Loucy (cell line): ENCODE data around the gene MICA.

Source experiments
- EZH2phosphoT487 ChIP-seq: fragments of 200-600 bp; IDR thresholded peaks from 2 replicates; pipeline ENCODE4 v1.6.1; 2018; ENCODE audit warnings: antibody characterized with exemption, mild to moderate bottlenecking, moderate library complexity, borderline replicate concordance
- TF ChIP-seq, protein P1 (sequence below): fragments of 200-600 bp; sonication (generic); conservative IDR thresholded peaks from 2 replicates; pipeline ENCODE4 v1.5.1; 2014; ENCODE audit warnings: mild to moderate bottlenecking, antibody characterized with exemption, low read length

DNA sequence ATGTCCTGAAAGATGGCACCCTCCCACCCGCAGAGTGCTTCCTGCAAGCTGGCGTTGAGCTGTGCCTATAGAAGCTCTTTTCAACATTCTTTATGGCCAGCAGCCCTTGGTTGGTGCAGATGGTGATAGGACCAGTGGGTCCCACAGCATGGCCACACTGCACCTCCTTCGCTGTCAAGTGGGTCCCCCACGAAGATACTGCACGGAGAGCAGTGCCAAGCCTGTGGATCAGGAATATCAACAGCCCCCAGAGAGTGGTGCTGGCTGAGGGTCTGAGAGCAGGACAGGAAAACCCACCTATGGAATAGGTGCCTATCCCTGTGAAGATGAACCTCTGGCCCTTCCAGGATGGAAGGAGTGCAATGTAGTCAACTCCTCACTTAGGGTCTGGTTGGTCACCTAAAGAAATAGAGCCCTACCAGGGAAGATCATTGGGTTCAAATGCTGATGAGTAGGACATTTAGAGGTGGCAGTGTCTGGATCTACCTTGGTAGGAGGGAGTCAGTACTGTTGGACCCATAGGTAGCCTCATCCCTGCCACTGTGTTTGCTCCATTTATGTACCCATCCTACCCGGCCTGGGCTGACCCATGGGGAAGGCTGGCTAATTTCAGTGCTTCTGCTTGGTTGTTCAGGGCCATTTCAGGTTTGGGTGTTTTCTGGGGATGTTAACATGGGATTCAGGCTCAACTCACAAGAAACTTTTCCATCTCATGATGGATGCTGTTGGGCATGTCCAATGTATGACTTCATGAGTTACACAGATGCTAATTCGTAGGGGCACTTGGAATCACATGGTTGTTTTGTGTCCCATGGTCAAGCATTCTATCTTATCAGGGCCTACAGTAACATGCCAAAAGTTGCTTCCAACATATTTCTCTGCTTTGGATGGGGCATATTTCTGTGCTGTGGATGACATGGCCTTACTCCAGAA is 61.1 kb downstream of the MICA start:
- TF ChIP-seq, protein P1, sequence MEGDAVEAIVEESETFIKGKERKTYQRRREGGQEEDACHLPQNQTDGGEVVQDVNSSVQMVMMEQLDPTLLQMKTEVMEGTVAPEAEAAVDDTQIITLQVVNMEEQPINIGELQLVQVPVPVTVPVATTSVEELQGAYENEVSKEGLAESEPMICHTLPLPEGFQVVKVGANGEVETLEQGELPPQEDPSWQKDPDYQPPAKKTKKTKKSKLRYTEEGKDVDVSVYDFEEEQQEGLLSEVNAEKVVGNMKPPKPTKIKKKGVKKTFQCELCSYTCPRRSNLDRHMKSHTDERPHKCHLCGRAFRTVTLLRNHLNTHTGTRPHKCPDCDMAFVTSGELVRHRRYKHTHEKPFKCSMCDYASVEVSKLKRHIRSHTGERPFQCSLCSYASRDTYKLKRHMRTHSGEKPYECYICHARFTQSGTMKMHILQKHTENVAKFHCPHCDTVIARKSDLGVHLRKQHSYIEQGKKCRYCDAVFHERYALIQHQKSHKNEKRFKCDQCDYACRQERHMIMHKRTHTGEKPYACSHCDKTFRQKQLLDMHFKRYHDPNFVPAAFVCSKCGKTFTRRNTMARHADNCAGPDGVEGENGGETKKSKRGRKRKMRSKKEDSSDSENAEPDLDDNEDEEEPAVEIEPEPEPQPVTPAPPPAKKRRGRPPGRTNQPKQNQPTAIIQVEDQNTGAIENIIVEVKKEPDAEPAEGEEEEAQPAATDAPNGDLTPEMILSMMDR = no peak
- TF ChIP-seq EZH2phosphoT487 = no peak
